Peyer's patch (tissue), 4 donors: ENCODE data around the gene AUTS2. TPM values are rescaled to one million over a fixed set of nuclear protein-coding genes. Genes with fewer than 3 reads are reported as not detected.

Source experiments
- DNase-seq, 3 donors: peaks; one replicate each; pipeline ENCODE4 v3.0.0-alpha.2; 2017 to 2019
- H3K27ac ChIP-seq, 4 donors: fragments of 200-600 bp; sonication (generic); one replicate each; pipeline ENCODE4 v1.5.1; 2016 to 2019
- H3K27me3 ChIP-seq, 2 donors: fragments of 200-600 bp; sonication (generic); one replicate each; pipeline ENCODE4 v1.5.1; 2019
- H3K36me3 ChIP-seq, 3 donors: fragments of 200-600 bp; sonication (generic); one replicate each; pipeline ENCODE4 v1.5.1; 2016 to 2019
- H3K4me1 ChIP-seq, 4 donors: fragments of 200-600 bp; sonication (generic); one replicate each; pipeline ENCODE4 v1.5.1; 2016 to 2019
- H3K4me3 ChIP-seq, 4 donors: fragments of 200-600 bp; sonication (generic); 1 replicate in 3 of 4; 2 replicates in 1 of 4; pipeline ENCODE4 v1.5.1; 2016 to 2019; ENCODE audit warnings: mild to moderate bottlenecking in 1 of 4
- H3K9me3 ChIP-seq, 4 donors: fragments of 200-600 bp; sonication (generic); one replicate each; pipeline ENCODE4 v1.5.1; 2016 to 2019; ENCODE audit warnings: mild to moderate bottlenecking in 1 of 4
- CTCF ChIP-seq, 6 experiments: fragments of 450-650 bp in 4 of 6; fragments of 200-600 bp in 2 of 6; sonication (generic) in 1 of 6; IDR thresholded peaks; one replicate each; pipeline ENCODE4 v1.5.1; 2017 to 2019; ENCODE audit warnings: antibody characterized with exemption in 6 of 6, mild to moderate bottlenecking in 3 of 6, moderate library complexity in 1 of 6
- POLR2A ChIP-seq, 2 donors: fragments of 450-650 bp; IDR thresholded peaks; one replicate each; pipeline ENCODE4 v1.5.1; 2017; ENCODE audit warnings: antibody characterized with exemption in 2 of 2, mild to moderate bottlenecking in 2 of 2, moderate library complexity in 2 of 2
- total RNA-seq, 4 donors: library from RNA; depleted of rRNA; stranded (reverse); fragments of >200 nt; gene quantifications; one replicate each; pipeline ENCODE4 v1.1.0, GENCODE V29; 2016

The AUTS2 gene
- total RNA-seq, 4 donors from 2014 or later, result 55.9 to 90.0 (median 72.6) TPM

DNA sequence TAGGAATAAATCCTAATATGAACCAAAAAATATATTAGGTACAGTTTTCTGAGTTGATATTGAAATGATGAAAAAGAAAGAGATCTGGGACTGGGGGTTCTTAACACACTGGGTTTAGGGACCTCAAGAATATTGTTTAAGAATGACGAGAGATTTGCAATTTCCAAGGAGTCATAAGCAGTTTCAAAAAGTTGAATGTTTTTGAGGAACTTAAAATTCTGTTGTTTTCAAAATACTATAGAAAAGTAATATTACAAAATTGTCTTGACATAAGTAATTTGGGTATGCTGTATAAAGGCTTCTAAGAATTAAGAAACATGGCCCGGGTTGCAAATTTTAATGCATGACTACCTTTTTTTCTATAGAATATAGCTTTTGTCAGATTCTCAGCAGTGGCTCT is 88.1 kb downstream of the AUTS2 start:
- no peak overlapping the region for H3K4me3 ChIP-seq
- no peaks in the 10 kb centered on the region for H3K36me3 ChIP-seq
- H3K9me3 ChIP-seq, result no peaks in the 10 kb centered on the region
- no peaks in the 10 kb centered on the region for H3K4me1 ChIP-seq
- no peak overlapping the region for H3K27ac ChIP-seq
- H3K27me3 ChIP-seq, result no peaks in the 10 kb centered on the region
- TF ChIP-seq CTCF (IDR thresholded peaks at IDR 0.05) (no peak), POLR2A (IDR thresholded peaks at IDR 0.05) (no peak)
- no peak for DNase-seq

DNA sequence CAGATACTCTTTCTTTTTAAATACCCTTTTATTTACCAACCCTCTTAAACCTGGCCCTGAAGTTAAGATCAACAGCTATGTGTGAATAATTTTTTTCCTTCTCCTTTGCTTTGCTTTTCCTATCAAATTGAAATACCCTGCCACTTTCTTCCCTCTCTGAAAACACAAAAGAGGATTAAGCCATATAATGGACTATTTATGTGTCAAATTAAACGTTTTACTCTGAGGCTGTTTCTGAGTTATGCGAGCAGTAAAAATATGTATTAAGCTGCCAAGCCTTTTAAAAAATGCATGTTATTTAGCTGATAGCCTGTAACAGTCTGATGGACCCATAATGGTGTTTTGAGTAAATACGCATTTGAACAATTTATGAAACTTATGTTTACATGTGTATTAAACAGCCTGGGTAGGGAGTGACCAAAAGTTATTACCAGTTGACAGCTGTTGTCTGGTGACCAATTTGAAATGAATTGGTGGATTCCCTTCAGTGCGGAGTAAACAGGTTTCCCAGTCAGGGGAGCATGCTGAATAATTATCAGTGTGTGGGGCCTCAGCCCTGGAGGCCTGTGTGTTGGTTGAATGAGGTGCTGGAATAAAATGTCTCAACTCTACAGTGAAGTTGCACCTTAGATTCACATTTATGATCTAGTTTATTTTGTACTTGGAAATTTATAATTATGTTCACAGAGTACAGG is 89.6 kb downstream of the AUTS2 start:
- Histone ChIP-seq H3K27ac (no peak overlapping the region), H3K9me3 (no peaks in the 10 kb centered on the region), H3K27me3 (no peaks in the 10 kb centered on the region), H3K36me3 (no peaks in the 10 kb centered on the region), H3K4me1 (no peaks in the 10 kb centered on the region), H3K4me3 (no peak overlapping the region)
- TF ChIP-seq POLR2A (IDR thresholded peaks at IDR 0.05), result no peak
- TF ChIP-seq CTCF (IDR thresholded peaks at IDR 0.05), result no peak
- no peak for DNase-seq

- no peak overlapping the region for H3K4me3 ChIP-seq
- no peak overlapping the region for H3K27ac ChIP-seq
- no peaks in the 10 kb centered on the region for H3K36me3 ChIP-seq
- TF ChIP-seq POLR2A (IDR thresholded peaks at IDR 0.05), result no peak
- no peak for TF ChIP-seq CTCF (IDR thresholded peaks at IDR 0.05)
- no peaks in the 10 kb centered on the region for H3K4me1 ChIP-seq
- no peaks in the 10 kb centered on the region for H3K27me3 ChIP-seq
- no peak for DNase-seq
- H3K9me3 ChIP-seq, result no peaks in the 10 kb centered on the region
Measured at GRCh38 chr7:69690329-69690728, 92.1 kb downstream of the AUTS2 start.

- no peak for DNase-seq
- Histone ChIP-seq H3K9me3 (no peaks in the 10 kb centered on the region), H3K4me3 (no peak overlapping the region), H3K27me3 (no peaks in the 10 kb centered on the region), H3K27ac (no peak overlapping the region), H3K4me1 (no peaks in the 10 kb centered on the region), H3K36me3 (no peaks in the 10 kb centered on the region)
- no peak for TF ChIP-seq CTCF (IDR thresholded peaks at IDR 0.05)
- no peak for TF ChIP-seq POLR2A (IDR thresholded peaks at IDR 0.05)
Measured at GRCh38 chr7:69691327-69691726, 93.1 kb downstream of the AUTS2 start.

DNA sequence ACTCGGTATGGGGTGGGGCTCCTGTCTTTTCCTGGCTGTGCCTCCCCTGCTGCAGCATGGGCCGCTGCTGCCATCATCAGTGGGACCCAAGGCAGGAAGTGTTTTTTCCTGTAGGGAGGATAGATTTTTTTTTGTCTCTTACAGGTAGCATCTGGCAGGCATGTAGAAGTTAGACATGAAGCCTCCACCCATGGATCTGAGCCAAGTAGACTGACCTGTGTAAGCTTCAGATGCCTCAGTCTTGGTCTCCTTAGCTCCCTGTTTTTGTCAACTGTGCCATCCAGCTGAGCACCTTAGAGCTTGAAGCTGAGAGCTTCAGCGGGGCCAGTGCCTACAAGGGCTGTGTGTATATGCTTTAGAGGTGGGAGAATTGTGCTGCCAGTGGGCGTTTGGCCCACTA is 93.5 kb downstream of the AUTS2 start:
- no peak for DNase-seq
- Histone ChIP-seq H3K4me1 (no peaks in the 10 kb centered on the region), H3K4me3 (no peak overlapping the region), H3K27me3 (no peaks in the 10 kb centered on the region), H3K36me3 (no peaks in the 10 kb centered on the region), H3K9me3 (no peaks in the 10 kb centered on the region), H3K27ac (no peak overlapping the region)
- TF ChIP-seq POLR2A (IDR thresholded peaks at IDR 0.05), result no peak
- no peak for TF ChIP-seq CTCF (IDR thresholded peaks at IDR 0.05)

GRCh38 chr7:69692611-69693010 is 94.3 kb downstream of the AUTS2 start:
- Histone ChIP-seq H3K27me3 (no peaks in the 10 kb centered on the region), H3K9me3 (no peaks in the 10 kb centered on the region), H3K27ac (no peak overlapping the region), H3K4me1 (no peaks in the 10 kb centered on the region), H3K36me3 (no peaks in the 10 kb centered on the region), H3K4me3 (no peak overlapping the region)
- TF ChIP-seq POLR2A (IDR thresholded peaks at IDR 0.05) (no peak), CTCF (IDR thresholded peaks at IDR 0.05) (no peak)
- DNase-seq, result no peak
